Measurements from ENCODE around the gene CA7.

The CA7 gene

DNA sequence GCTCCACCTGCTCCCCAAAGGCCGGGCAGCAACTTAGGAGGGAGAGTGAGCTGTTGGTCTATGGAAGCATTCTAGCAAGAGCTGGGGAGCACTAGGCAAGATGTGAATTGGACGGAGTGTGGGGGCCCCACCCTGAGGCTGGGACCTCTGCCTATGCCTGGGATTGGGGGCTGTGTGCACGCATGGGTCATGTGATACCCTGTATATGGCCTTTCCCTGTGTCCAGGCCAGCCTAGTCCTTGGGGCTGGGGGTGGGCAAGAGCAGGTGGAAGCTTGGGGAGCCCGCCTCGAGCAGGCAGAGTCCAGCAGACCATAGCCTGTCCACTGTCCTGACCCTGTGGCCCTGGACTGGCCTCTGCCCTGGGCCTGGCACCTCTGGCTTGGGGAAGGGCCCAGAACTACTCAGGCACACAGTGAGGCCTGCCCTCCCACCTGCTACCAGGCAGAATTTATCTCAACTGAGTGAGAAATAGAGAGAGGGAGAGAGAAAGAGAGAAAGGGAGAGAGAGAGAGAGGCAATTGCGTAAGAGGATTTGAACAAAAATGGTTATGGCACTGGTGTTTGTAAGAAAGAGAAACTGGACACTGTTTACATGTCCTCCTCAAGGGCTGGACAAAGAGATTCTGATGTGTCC, 55.2 kb downstream of the CA7 start:
- no peak for DNase-seq

DNA sequence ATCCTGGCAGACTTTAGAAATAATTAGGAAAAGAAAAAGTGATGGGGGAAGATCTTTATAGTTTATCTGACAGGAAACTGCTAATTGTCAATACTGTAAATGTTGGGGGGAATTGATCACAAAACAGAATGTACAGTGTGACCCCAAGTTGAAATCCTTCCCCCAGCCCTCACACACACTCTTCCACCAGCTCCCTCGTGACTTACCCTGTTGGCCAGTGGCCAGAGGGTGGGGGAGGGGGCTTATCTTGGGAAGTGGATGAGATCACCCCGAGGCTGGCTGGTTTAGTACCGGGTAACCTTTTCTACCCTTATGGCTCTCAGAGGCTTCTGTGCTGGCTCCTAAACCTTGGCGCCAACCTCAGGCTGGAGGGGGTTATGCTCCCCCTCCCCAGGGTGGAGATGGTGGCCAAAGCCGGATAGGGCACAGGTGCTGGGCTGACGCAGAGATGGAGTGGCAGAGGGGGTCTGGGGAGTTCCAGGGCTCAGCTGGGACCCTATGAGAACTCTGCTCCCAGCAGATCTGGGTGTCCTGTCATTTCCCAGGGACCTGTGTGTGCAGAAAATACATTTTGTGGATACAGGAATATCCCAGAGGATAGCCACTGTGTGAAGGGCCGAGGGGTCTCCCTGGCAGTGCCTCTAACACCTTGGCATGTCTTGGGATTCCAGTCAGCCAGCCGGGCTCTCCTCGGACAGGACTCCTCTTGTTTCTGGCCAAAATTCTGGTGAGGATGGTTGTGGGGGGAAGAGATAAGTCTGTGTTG, 55.9 kb downstream of the CA7 start:
- DNase-seq = no peak

DNA sequence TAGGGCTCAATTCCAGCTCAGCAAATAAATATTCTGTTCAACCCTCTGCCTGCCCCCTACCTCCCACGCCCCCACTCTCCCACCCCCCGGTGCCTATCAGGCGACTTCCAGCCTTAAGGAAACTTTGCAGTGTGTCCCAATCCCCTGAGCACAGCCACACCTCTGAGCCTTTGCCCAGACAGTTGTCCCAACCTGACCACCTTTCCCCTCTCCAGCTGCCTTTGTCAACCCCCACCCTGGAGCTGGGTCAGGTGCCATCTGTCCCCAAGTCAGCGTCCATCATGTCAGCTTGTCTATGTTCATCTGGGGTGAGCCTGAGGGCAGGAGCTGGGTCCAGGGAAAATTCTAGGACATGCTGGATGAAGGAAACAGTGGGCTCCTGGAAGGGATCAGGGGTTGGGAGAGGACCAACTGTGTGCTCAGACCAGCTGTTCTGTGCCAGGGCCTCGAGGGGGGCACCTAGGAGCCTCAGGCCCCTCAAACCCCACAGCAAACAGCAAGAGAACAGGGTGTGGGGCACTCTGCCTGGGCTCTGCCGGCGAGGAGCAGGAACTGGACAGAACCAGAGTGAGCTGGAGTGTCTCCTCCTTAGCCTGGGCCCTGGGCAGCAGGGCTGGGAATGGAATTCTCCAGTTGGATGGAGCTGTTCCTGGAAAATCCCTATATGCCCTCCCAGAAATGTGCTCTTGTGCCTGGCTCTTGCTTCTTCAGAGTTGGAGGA, 56.7 kb downstream of the CA7 start:
- DNase-seq = no peak

DNA sequence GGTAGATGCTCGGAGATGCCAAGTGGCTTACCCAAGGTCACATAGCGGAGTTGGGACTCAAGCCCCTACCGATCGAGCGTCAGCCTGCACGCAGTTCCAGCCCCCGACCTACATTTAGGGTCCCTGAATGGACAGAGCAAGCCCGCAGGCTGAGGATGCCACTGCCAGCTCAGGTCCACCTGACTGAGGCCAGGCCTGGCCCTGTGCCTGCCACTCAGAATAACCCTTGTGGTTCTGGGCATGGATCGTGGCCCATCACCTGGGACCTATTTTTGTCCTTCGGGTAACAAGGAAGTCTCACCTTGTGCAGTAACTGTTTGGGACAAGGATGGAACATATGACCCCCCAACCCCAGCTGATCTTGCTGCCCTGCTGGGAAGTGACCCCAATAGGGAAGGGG, 57.4 kb downstream of the CA7 start:
- DNase-seq = no peak

DNA sequence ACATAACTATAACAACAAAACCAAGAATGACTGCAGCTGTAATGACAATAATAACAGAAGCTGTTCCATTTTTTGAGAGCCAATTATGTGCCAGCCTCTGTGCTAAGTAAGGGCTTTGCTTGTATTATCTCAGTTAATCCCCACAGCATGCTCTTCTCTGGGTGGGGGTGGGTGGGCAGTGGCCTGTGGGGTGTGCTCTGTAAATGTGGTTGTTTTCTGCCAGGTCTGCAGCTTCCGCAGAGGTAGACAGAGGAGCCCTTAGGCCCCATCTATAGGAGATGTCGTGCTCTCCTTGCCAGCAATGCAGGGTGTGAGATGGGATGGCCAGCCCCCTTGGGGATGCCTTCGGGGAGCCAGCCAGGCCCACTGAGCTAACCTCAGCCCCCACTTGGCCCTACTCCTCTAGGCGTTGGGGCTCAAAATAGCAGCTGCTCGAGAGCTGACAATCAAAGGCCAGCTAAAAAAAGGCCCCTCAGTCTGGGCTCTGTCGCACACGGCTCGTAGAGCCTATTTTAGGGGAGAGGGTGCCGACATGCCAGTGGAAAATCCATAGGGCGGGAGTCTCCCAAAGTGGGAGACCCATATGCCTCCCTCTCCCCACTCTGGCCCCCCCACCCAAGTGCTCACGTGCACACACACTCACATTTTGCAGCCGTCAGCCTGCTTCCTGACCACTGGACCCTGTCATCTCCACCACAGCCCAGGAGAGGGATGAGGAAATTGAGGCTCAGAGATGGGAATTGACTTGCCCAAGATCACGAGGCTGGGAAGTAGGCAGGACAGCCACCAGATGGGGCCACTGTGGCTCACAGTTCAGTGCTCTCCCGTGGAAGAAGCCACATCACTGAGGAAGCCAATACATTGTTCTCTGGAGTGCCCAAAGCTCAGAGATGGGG, 58.7 kb downstream of the CA7 start:
- no peak for DNase-seq
